ENCODE results near the gene MYL11.

MYL11 gene

DNA sequence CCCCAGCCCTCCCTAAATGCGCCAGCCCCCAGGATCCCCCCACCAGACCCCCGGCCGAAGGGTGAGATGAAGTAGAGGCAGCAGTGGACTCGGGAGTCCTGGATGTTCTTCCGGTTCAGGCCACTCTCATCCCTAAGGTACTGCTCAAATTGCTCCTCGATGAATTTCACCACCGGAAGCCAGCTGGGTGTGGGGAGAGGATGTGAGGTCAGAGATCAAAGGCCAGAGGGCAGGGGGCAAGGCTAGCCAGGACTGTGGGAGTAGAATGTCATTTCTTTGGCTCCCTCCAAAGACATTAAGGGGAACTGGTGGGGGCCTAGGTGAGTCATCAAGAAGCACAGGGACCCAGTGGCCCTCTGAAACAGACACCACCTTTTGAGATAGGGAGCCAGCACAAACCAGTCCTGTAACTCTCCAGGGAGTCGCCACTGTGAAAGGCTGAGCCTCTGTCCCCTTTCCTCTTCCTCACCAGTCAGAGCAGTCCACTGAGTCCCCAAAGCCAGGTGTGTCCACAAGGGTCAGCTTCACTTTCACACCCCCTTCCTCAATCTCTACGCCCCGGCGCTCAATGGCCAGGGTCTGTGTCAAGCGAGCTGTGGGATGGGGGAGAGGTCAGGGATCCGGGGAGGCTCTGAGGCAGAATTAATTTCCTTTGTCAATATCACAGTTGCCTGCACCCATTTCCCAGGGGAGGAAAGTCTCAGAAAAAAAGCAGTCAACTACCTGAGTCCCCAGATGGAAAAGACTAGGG is 6.9 kb downstream of the MYL11 start (continued):
- TF ChIP-seq ZNF561 (tag by site-specific recombination; IDR thresholded peaks at IDR 0.05; ENCODE audit: borderline replicate concordance) = 0 out of 2 replicates have a peak, but pooled peaks have one; percentile 18
- no peak for TF ChIP-seq ZFP37 (tag by site-specific recombination; IDR thresholded peaks at IDR 0.05)
- TF ChIP-seq, protein P1, sequence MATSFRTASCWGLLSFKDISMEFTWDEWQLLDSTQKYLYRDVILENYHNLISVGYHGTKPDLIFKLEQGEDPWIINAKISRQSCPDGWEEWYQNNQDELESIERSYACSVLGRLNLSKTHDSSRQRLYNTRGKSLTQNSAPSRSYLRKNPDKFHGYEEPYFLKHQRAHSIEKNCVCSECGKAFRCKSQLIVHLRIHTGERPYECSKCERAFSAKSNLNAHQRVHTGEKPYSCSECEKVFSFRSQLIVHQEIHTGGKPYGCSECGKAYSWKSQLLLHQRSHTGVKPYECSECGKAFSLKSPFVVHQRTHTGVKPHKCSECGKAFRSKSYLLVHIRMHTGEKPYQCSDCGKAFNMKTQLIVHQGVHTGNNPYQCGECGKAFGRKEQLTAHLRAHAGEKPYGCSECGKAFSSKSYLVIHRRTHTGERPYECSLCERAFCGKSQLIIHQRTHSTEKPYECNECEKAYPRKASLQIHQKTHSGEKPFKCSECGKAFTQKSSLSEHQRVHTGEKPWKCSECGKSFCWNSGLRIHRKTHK (tag by site-specific recombination; IDR thresholded peaks at IDR 0.05) = 0 out of 2 replicates have a peak, but pooled peaks have one; percentile 7
- TF ChIP-seq ZNF639 (tag by site-specific recombination; IDR thresholded peaks at IDR 0.05) = no peak
- TF ChIP-seq BCL11B (tag by site-specific recombination; IDR thresholded peaks at IDR 0.05; ENCODE audit: low read depth) = peak; percentile 86
- no peak for TF ChIP-seq FEZF1 (tag by site-specific recombination; IDR thresholded peaks at IDR 0.05)
- TF ChIP-seq KLF17 (tag by site-specific recombination; IDR thresholded peaks at IDR 0.05) = no peak
- TF ChIP-seq, protein P2, sequence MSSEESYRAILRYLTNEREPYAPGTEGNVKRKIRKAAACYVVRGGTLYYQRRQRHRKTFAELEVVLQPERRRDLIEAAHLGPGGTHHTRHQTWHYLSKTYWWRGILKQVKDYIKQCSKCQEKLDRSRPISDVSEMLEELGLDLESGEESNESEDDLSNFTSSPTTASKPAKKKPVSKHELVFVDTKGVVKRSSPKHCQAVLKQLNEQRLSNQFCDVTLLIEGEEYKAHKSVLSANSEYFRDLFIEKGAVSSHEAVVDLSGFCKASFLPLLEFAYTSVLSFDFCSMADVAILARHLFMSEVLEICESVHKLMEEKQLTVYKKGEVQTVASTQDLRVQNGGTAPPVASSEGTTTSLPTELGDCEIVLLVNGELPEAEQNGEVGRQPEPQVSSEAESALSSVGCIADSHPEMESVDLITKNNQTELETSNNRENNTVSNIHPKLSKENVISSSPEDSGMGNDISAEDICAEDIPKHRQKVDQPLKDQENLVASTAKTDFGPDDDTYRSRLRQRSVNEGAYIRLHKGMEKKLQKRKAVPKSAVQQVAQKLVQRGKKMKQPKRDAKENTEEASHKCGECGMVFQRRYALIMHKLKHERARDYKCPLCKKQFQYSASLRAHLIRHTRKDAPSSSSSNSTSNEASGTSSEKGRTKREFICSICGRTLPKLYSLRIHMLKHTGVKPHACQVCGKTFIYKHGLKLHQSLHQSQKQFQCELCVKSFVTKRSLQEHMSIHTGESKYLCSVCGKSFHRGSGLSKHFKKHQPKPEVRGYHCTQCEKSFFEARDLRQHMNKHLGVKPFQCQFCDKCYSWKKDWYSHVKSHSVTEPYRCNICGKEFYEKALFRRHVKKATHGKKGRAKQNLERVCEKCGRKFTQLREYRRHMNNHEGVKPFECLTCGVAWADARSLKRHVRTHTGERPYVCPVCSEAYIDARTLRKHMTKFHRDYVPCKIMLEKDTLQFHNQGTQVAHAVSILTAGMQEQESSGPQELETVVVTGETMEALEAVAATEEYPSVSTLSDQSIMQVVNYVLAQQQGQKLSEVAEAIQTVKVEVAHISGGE (tag by site-specific recombination; conservative IDR thresholded peaks at IDR 0.05; ENCODE audit: low read depth) = no peak
- TF ChIP-seq ZNF701 (tag by site-specific recombination; IDR thresholded peaks at IDR 0.05) = no peak
- TF ChIP-seq KLF7 (tag by site-specific recombination; IDR thresholded peaks at IDR 0.05; ENCODE audit: borderline replicate concordance) = no peak
- no peak; the same call in 1 of the 2 replicates for TF ChIP-seq ZNF664 (tag by site-specific recombination; IDR thresholded peaks at IDR 0.05)
- no peak for TF ChIP-seq ZNF274 (IDR thresholded peaks at IDR 0.05; ENCODE audit: low read length)
- TF ChIP-seq ZNF274 (tag by site-specific recombination; IDR thresholded peaks at IDR 0.05; ENCODE audit: borderline replicate concordance) = no peak
- no peak for TF ChIP-seq ZNF202 (tag by site-specific recombination; IDR thresholded peaks at IDR 0.05; ENCODE audit: borderline replicate concordance)
- TF ChIP-seq ZSCAN23 (tag by site-specific recombination; IDR thresholded peaks at IDR 0.05) = no peak
- no peak for TF ChIP-seq ZNF354C (tag by site-specific recombination; IDR thresholded peaks at IDR 0.05; ENCODE audit: borderline replicate concordance, low read depth)
- 0 out of 2 replicates have a peak, but pooled peaks have one; percentile 35 for TF ChIP-seq ZFP69B (tag by site-specific recombination; IDR thresholded peaks at IDR 0.05)
- TF ChIP-seq ZFHX2 (tag by site-specific recombination; conservative IDR thresholded peaks at IDR 0.05) = no peak
- no peak for TF ChIP-seq ZNF404 (tag by site-specific recombination; IDR thresholded peaks at IDR 0.05)
- no peak for TF ChIP-seq YY1 (tag by site-specific recombination; IDR thresholded peaks at IDR 0.05)
- no peak for TF ChIP-seq HOXA7 (CRISPR knock-in tag; IDR thresholded peaks at IDR 0.05; ENCODE audit: borderline replicate concordance)
- no peak for TF ChIP-seq ZNF791 (tag by site-specific recombination; IDR thresholded peaks at IDR 0.05)
- TF ChIP-seq ZNF157 (tag by site-specific recombination; IDR thresholded peaks at IDR 0.05) = no peak
- no peak for TF ChIP-seq ZNF223 (tag by site-specific recombination; IDR thresholded peaks at IDR 0.05)
- TF ChIP-seq ZNF571 (tag by site-specific recombination; IDR thresholded peaks at IDR 0.05) = no peak
- TF ChIP-seq TRIM28 (IDR thresholded peaks at IDR 0.05; ENCODE audit: borderline replicate concordance, low read length) = no peak
- no peak for TF ChIP-seq KLF10 (tag by site-specific recombination; IDR thresholded peaks at IDR 0.05)
- no peak for TF ChIP-seq CTCF (tag by site-specific recombination; IDR thresholded peaks at IDR 0.05)
- no peak for TF ChIP-seq ZNF660 (tag by site-specific recombination; IDR thresholded peaks at IDR 0.05)
- TF ChIP-seq ZNF473 (tag by site-specific recombination; IDR thresholded peaks at IDR 0.05) = no peak
- TF ChIP-seq ZNF266 (tag by site-specific recombination; IDR thresholded peaks at IDR 0.05; ENCODE audit: low read depth) = no peak

All from HEK293 (cell line).